ENCODE results near the gene FAM114A2.

GRCh38 chr5:154086146-154086545 is 47.4 kb upstream of the FAM114A2 start:
- TF ChIP-seq CTCF (tag by site-specific recombination; IDR thresholded peaks at IDR 0.05), result no peak
- no peak for TF ChIP-seq FEZF1 (tag by site-specific recombination; IDR thresholded peaks at IDR 0.05)
- TF ChIP-seq REST (tag by site-specific recombination; IDR thresholded peaks at IDR 0.05), result no peak
- TF ChIP-seq ZNF391 (tag by site-specific recombination; IDR thresholded peaks at IDR 0.05; ENCODE audit: borderline replicate concordance, low read depth), result no peak
- TF ChIP-seq ZBTB17 (tag by site-specific recombination; IDR thresholded peaks at IDR 0.05), result no peak
